Fibroblast of skin of right biceps (primary cell): ENCODE measurements around the gene ARPIN.
"Not testable (repeated sequence)": the region's sequence is repeated elsewhere in the genome, so short reads cannot be mapped to it uniquely, and the experiment has no call there.

Source experiments
- DNase-seq: peaks from one replicate; pipeline ENCODE4 v3.0.0-alpha.2; 2013

ARPIN gene

DNA sequence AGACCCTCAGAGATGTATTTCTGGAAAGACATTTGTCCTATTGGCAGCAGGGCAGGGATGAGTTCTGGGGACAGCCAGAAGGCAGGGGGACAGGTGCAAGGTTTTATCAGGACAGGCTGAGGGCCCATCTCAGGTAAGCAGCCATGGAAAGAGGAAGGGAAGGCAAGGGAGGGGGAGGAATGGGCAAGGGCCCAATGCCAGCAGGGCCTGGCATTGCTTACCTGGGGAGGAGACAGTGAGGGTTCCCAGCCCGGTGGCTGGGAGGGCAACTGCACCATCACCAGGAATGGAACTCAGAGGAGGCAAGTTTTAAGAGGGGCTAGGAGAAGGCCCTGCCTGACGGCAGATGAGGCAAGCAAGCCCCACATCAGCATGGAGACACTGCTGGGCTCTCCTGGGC, 3.1 kb downstream of the ARPIN start:
- DNase-seq, result no peak

DNA sequence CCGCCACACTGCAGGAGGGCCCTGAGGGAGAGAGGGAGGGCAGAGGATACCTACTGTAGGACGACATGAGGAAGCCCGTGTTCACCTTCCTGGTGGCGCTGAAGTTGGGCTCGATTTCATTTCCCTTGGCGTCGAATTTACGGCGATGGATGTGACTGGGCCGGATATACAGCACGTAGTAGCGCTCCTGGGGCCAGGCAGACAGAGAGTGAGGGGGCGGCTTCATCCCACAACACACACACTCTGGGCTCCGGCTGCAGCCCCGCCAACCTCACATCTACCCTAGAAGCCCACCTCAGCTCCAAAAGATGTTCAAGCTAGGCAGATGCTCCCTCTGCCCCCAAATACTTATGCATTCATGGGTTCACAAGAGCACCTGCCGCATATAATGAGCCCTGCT, 4.5 kb downstream of the ARPIN start:
- no peak for DNase-seq

DNA sequence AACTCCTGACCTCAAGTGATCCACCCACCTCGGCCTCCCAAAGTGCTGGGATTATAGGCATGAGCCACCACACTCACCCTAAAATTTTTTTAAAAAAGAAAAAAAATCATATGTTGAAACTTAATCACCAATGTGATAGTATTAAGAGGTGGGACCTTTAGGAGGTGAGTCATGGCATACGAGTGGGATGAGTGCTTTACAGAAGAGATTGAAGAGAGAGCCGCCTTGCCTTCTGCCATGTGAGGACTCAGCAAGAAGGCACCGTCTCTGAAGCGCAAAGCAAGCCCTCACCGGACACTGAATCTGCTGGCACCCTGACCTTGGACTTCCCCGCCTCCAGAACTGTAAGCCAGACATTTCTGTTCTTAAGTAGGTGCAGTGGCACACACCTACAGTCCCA, 5.5 kb downstream of the ARPIN start:
- DNase-seq, result no peak

GRCh38 chr15:89905846-89906378, 6.8 kb downstream of the ARPIN start:
- no peak for DNase-seq

DNA sequence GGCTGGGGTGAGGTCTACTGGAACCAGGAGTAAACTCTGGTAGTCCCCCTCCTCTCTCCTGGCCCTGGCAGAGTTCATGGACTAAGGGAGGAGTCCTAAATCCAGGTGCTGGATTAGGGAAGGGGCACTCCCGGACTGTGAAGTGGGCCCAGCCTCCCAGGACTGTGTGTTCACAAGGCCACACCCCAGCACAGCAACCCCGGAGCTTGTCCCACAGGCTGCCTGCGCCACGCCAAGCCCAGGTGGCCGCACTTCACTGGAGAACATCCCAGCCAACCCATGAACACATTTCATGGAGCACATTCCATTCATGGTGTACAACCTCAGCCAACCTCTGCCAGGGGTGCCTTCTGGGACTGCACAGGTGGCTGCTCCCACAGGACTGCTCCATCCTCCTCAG, 8.2 kb downstream of the ARPIN start:
- no peak for DNase-seq

DNA sequence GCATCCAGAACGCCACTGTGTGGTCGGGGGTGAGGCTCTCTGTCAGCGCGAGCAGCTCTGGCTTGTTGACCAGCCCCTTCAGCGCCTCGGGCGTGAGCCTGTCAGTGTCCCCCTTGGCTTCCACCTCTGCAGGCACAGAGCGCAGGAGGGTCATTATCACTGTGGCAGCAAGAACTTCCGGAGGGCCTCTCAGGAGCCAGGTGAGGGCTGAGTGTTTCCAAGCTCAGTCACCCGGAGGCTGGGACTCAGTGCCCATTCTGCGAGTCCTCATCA, 9.0 kb downstream of the ARPIN start:
- DNase-seq, result no peak

GRCh38 chr15:89903015-89903857, 9.5 kb downstream of the ARPIN start:
- DNase-seq, result no peak

DNA sequence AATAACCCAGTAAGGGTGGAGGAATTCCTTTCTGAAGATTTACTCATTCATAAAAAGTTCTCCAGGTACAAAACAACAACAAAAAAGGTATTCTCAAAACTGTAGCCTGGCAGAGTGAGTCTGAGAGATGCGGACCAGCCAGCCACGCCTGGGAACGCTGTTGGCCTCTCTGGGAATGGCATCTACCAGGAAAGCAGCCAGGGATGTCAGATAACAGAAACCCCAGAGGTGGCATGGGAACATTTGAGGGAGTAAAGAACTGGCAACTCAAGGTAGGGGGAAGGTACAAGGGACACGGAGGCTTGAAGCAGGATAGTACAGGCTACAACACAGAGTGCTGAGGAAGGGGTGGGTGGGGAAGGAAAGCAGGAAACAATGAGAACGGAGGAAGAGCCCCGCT, 11.9 kb downstream of the ARPIN start:
- no peak for DNase-seq

- no peak for DNase-seq
These were observed 12.7 kb downstream of the ARPIN start for GRCh38 chr15:89899951-89900567.

GRCh38 chr15:89899295-89899945, 13.3 kb downstream of the ARPIN start:
- no peak for DNase-seq

GRCh38 chr15:89898614-89899294, 14.0 kb downstream of the ARPIN start:
- peak; percentile 47 for DNase-seq

- no peak for DNase-seq
These were observed 14.6 kb downstream of the ARPIN start for GRCh38 chr15:89898146-89898545.

GRCh38 chr15:89893696-89894447, 18.9 kb downstream of the ARPIN start, which contains the start of gene AP3S2:
TSS of gene AP3S2 (minus strand) at chr15:89893994. CDS start at chr15:89893949, 45 bp downstream.
- peak; percentile 94 for DNase-seq

DNA sequence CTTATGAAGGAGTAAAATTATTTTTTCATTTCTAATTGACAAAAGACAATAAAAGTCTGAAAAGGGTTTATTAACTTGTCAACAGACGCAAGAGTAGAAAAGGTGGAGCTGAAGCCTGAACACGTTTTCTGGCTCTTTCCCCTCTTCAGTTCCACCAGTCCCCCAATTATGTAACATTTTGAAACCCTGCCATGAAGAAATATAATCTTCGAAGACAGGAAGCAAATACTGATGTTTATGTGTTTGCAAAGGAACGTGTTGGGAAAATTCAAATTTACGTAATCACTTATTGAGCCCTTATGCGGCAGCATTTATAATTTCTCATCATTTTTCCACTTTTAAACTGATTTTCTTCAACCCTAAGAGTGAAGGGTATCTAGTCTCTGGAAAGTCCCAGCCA, 19.7 kb downstream of the ARPIN start:
- no peak for DNase-seq

DNA sequence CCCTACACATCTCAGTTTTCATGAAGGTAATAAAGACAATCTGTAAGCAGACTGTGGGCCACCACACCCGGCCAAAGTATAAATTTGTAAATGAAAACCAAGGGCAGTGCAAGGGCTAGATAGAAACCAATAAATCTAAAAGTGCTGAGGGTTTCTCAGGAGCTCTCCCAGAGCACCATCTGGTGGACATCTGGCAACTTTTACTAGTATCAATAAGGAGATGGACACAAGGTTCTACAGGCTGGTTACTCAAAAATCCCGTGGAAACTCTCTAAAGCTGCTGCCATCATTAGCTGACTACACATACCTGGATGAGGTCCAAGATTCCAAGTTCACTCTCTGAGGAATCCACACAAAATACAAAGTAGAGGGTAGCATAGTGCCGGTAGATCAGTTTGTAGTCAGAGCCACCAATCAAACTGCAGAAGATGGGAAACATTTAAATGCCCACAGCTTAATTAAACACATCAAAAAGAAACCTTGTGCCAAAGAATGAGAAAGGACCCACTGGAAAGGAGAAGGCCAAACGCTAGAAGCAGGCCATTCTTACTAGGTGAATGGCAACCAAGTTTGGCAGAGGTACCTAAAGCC, 24.4 kb downstream of the ARPIN start:
- DNase-seq, result peak; percentile 73

GRCh38 chr15:89885611-89886010, 27.1 kb downstream of the ARPIN start:
- no peak for DNase-seq

DNA sequence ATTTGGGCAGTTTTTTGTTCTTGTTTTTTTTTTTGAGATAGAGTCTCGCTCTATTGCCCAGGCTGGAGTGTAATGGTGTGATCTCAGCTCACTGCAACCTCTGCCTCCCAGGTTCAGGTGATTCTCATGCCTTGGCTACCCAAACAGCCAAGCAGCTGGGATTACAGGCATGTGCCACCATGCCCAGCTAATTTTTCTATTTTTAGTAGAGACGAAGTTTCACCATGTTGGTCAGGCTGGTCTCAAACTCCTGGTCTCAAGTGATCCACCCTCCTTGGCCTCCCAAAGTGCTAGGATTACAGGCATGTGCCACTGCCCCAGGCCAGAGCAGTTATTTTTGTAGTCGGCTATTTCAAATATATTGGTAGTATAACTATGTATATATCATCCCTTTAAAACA, 27.6 kb downstream of the ARPIN start:
- DNase-seq, result not testable (repeated sequence)

- no peak for DNase-seq
These were observed 29.2 kb downstream of the ARPIN start for GRCh38 chr15:89883518-89883917.

DNA sequence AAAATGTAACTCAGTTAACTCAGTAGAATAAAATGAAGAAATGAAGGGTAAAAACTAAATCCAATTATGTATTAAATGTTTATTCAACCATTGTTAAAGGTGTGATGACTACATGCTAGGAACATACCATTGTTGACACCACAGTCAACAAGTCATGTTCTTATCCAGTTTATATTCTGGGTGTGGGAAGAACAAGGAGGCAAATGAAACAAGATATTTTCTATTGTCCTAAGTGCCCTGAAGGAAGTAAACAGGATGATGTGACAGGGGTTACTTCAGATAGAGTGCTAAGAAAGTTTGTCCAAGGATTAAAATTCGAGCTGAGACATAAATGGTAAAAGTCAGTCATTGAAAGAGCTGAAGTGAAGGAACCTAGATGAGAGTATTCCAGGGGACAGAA, 32.0 kb downstream of the ARPIN start:
- DNase-seq, result no peak

- DNase-seq, result no peak
These were observed 34.4 kb downstream of the ARPIN start for GRCh38 chr15:89878323-89878722.

- no peak for DNase-seq
These were observed 35.7 kb downstream of the ARPIN start for GRCh38 chr15:89877083-89877425.

DNA sequence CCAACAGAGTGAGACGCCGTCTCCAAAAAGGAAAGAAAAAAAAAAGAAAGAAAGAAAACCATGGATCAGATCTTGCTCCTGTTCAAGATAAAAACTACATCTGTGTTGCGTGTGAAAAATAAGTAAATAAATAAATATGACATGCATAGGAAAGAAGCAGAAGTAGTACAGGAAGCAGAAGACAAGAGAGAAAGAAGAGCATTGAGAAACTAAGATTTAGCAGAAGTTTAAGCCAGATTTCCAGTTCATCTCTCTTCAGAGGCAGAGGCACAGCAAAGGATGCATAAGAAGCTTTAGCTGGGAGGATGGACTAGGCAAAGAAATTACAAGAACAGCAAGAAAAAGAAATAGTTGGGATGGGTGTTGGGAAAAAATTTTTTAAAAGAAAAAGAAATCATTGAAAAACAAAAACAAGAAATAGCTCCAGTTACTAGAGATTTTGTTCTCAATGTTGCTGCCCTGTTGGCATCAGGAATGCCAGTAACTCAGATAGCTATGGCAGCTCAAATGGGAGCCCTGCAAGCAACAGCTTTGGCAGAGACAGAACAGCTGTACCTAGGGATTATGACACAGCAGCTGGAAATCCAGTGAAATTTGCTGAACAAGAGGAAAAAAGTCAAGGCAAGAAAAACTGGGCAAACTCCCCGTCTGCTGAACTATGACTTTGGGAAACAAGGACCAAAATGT, 36.2 kb downstream of the ARPIN start:
- DNase-seq, result no peak
